Stimulated activated CD4-positive, alpha-beta T cell treated with anti-CD3 and anti-CD28 coated beads, Interleukin-1b, Interleukin-23, amount 100 ng/mL, for 24 hours (primary cell): ENCODE results near the gene NCAPD3.
"Not testable (repeated sequence)": the region's sequence is repeated elsewhere in the genome, so short reads cannot be mapped to it uniquely, and the experiment has no call there.

ENCODE experiments used
- DNase-seq, 4 experiments: peaks; one replicate each; pipeline ENCODE4 v3.0.0-alpha.2; 2020; ENCODE audit warnings: low read depth in 4 of 4, low spot score in 1 of 4

Gene NCAPD3

DNA sequence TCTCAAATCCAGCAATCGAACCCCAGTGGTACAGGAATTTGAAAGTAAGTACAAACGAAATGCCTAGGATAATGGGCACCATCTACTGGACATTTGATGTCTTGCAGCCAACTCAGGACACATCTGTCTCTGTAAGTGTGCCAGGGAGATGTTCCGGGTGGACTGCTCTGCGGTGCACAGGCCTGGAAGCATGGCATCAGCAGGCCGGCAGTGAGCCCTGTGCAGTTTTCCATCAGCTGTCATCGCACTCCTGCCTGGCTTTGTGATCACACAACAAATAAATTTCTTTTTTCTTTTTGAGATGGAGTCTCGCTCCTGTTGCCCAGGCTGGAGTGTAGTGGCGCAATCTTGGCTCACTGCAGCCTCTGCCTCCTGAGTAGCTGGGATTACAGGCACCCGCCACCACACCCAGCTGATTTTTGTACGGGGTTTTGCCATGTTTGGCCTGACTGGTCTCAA is 83.9 kb downstream of the NCAPD3 start:
- peak in 1 of 4 experiments; percentile 22 for DNase-seq

DNA sequence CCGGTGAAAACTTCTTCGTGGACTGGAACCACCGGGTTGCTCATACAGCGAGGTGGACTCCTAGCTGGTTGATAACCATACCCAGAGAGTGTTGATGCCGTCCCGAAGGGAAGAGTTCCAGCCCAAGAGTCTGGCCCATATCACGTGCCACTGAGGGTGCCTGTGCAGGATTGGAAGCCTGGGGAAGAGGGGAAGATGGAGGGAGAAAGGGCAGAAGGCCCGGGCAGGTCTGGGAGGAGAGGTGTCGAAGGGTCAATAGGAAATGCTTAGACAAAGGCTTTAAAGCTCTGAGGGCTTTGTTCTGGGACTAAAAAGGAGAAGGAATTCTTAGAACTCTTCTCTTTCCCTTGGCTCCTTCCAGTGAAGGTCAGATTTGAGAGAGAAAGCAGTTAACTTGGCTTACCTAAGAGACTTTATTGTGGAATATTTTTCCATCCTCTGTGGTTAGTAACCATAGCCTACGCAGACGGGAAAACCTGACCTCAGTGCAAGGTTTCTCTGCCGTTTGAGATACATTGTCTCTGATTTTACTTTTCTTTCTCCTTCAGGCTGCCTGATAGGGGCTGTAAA is 84.4 kb downstream of the NCAPD3 start:
- no peak for DNase-seq

GRCh38 chr11:134138376-134138775 is 85.4 kb downstream of the NCAPD3 start:
- DNase-seq = no peak

GRCh38 chr11:134134167-134134566 is 89.6 kb downstream of the NCAPD3 start:
- no peak for DNase-seq

GRCh38 chr11:134132808-134133207 is 91.0 kb downstream of the NCAPD3 start:
- no peak for DNase-seq

- DNase-seq = no peak
Observed at GRCh38 chr11:134131628-134132244, 92.0 kb downstream of the NCAPD3 start.

- DNase-seq = no peak
Observed at GRCh38 chr11:134126217-134126822, 97.4 kb downstream of the NCAPD3 start.

DNA sequence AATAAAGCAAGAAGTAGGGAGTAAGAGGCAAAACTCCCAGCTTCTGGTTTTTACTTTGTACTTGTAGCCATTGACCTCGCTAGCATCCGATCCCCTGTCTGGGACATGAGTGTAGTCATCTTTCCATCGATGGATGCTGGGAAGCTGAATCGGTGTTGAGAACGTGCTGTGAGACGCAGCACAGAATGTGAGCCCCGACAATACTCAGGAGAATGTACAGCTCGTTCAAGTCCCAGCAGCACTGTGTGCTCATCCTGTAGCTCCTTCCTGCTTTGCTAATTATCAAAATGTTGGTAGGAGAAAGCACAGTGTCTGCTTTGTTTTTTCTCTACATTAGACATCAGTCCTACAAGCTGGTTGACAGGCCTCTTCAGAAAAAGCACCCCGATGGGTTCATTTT is 98.3 kb downstream of the NCAPD3 start:
- no peak for DNase-seq

GRCh38 chr11:134124660-134125451 is 98.9 kb downstream of the NCAPD3 start:
- no peak for DNase-seq

DNA sequence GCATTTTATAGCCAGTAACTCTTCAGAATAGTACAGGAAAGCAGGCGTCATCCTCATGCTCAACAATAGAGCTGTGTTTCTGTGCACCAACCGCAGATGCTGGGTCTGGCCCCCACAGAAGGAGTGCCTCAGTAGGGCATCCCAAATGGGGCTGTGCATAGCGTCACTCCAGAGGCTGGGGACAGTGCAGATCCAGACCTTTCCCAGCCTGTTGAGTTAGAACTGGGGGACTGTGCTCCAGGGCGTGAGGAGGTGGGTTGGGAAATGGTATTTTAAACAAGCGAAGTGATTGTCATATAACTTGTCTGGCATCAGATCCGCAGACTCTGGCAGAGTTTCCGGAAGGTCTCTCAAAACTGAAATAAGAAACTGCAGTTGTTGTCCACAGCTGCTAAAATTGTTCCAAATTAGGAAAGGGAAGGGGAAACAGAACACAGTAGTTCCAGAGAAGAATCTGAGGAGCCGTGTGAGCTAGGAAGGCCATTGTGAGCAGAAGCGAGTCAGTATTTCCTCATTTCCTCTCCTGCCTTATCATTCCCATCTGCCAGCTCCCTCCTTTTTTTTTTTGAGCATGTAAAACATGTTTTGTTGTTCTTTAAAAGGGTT is 102.7 kb downstream of the NCAPD3 start:
- no peak for DNase-seq

GRCh38 chr11:134120143-134120850 is 103.5 kb downstream of the NCAPD3 start:
- no peak for DNase-seq

- no peak for DNase-seq
Observed at GRCh38 chr11:134119094-134119493, 104.7 kb downstream of the NCAPD3 start.

DNA sequence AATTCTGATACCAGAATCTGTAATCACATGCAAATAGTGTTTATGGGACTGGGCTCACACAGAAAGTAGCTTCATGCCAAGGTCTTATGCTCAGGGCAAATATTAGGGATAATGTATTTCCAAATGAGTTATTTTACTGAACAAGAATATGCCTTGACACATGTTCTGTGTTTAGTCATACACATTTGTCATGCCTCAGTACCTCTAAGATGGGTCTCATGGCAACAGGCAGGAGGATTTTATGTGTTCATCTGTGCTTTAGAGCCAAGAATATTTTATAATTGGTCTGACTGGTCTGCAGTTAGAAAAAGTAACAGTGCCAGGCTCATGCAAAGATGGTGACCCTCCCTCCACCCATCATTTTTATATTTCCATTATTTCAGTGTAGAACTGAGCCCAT is 105.8 kb downstream of the NCAPD3 start:
- DNase-seq = no peak

GRCh38 chr11:134116210-134116609 is 107.6 kb downstream of the NCAPD3 start:
- DNase-seq = no peak

- DNase-seq = not testable (repeated sequence)
Observed at GRCh38 chr11:134113787-134114186, 110.0 kb downstream of the NCAPD3 start.

DNA sequence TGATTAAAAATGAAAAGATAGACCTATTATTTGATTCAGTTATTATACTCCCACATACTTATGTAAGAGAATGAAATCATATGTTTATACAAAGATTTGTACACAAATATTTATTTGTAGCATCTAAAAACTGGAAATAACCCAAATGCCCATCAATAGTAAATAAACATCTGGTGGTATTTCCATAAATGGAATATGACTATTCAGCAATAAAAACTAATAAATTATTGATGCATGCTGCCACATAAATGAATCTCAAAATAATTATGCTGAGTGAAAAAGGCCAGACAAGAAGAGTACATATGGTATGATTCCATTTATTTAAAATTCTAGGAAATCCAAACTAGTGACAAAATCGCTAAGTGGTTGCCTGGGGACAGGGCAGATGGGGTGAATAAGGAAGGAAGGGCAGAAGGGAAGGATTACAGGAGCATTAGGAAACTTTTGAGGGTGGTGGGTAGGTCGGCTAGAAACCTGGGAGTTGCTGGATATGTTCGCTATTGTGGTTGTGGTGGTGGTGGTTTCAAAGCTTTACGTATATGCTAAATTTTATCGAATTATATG is 113.4 kb downstream of the NCAPD3 start:
- DNase-seq = no peak
